Brain microvascular endothelial cell (primary cell): ENCODE measurements around the gene SLC25A33.

Experiments
- DNase-seq: peaks from one replicate; pipeline ENCODE4 v3.0.0-alpha.2; 2020
- H3K27ac ChIP-seq: fragments of 250-450 bp; sonication (Bioruptor Pico); 2 replicates; pipeline ENCODE4 v1.5.1; 2020; ENCODE audit warnings: mild to moderate bottlenecking, moderate library complexity
- H3K27me3 ChIP-seq: fragments of 250-450 bp; sonication (Bioruptor Pico); replicated peaks from 2 replicates; pipeline ENCODE4 v1.5.1; 2020; ENCODE audit warnings: mild to moderate bottlenecking
- H3K36me3 ChIP-seq: fragments of 250-450 bp; sonication (Bioruptor Pico); replicated peaks from 2 replicates; pipeline ENCODE4 v1.5.1; 2020; ENCODE audit warnings: mild to moderate bottlenecking
- H3K4me3 ChIP-seq: 2 replicates; pipeline ENCODE4 v1.5.1; 2011; ENCODE audit warnings: low read depth, mild to moderate bottlenecking, control low read depth, low read length, moderate library complexity
- in situ Hi-C: cut with HindIII; loops from 2 replicates; pipeline ENCODE4 v1.10.0; 2017; ENCODE audit warnings: low sequenced_read_pairs, low pct_ligation_motif_present
- TF ChIP-seq, protein P1 (sequence below): IDR thresholded peaks from 2 replicates; pipeline ENCODE4 v1.5.1; 2011; ENCODE audit warnings: low read depth, mild to moderate bottlenecking, moderate library complexity, low read length, control low read depth, inconsistent platforms; ENCODE audit errors: missing control alignments

Gene SLC25A33

GRCh38 chr1:9518454-9518998 lies 20.7 kb upstream of the SLC25A33 start:
- no peaks in the 10 kb centered on the region for H3K36me3 ChIP-seq
- DNase-seq = no peak
- H3K27me3 ChIP-seq = no peaks in the 10 kb centered on the region
- H3K4me3 ChIP-seq = no peak overlapping the region
- TF ChIP-seq, protein P1, sequence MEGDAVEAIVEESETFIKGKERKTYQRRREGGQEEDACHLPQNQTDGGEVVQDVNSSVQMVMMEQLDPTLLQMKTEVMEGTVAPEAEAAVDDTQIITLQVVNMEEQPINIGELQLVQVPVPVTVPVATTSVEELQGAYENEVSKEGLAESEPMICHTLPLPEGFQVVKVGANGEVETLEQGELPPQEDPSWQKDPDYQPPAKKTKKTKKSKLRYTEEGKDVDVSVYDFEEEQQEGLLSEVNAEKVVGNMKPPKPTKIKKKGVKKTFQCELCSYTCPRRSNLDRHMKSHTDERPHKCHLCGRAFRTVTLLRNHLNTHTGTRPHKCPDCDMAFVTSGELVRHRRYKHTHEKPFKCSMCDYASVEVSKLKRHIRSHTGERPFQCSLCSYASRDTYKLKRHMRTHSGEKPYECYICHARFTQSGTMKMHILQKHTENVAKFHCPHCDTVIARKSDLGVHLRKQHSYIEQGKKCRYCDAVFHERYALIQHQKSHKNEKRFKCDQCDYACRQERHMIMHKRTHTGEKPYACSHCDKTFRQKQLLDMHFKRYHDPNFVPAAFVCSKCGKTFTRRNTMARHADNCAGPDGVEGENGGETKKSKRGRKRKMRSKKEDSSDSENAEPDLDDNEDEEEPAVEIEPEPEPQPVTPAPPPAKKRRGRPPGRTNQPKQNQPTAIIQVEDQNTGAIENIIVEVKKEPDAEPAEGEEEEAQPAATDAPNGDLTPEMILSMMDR = no peak
- H3K27ac ChIP-seq = no peak overlapping the region
- in situ Hi-C loops = no loop called here

GRCh38 chr1:9520411-9520810 lies 18.9 kb upstream of the SLC25A33 start:
- in situ Hi-C loops = no loop called here
- H3K4me3 ChIP-seq = no peak overlapping the region
- H3K27ac ChIP-seq = no peak overlapping the region
- no peaks in the 10 kb centered on the region for H3K27me3 ChIP-seq
- TF ChIP-seq, protein P1 = no peak
- DNase-seq = no peak
- H3K36me3 ChIP-seq = no peaks in the 10 kb centered on the region

DNA sequence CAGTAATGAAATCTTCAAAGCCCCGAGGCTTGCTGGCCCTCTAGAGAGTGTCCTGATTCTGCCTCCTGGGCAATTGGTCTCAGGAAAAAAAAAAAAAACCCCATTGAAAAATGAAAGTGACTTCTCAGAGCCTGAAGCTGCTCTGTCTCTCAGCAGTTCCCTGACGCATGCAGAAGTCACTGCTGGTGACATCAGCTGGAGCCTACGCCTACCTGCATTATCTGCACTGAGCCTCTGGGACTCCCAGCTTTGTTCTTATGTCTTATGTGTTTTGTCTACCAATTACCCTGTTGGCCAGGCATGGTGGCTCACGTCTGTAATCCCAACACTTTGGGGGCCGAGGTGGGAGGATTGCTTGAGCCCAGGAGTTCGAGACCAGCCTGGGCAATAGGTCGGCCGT lies 10.1 kb upstream of the SLC25A33 start:
- TF ChIP-seq, protein P1 = no peak
- Histone ChIP-seq H3K27ac (no peak overlapping the region), H3K27me3 (no peaks in the 10 kb centered on the region), H3K36me3 (no peaks in the 10 kb centered on the region), H3K4me3 (no peak overlapping the region)
- in situ Hi-C loops = no loop called here
- peak; percentile 29 for DNase-seq

- no peak for DNase-seq
- TF ChIP-seq, protein P1 = no peak
- H3K27ac ChIP-seq = no peak overlapping the region
- no peak overlapping the region for H3K4me3 ChIP-seq
- no peaks in the 10 kb centered on the region for H3K27me3 ChIP-seq
- in situ Hi-C loops = no loop called here
- H3K36me3 ChIP-seq = no peaks in the 10 kb centered on the region
Measured at GRCh38 chr1:9530320-9530719, 8.9 kb upstream of the SLC25A33 start.

DNA sequence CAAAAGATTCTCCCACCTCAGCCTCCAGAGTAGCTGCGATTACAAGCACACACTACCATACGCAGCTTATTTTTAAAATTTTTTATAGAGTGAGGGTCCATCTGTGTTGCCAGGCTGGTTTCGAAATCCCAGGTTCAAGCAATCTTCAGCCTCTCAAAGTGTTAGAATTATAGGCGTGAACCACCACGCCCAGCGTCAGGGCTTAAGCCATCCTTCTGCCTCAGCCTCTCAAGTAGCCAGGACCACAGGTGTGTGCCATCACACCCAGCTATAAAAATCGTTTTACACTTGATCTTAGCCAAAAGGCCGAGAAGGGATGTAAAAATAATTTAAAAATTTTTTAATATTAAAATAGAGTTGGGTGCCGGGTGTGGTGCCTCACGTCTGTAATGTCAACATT lies 4.3 kb upstream of the SLC25A33 start:
- TF ChIP-seq, protein P1 = no peak
- Histone ChIP-seq H3K36me3 (no peaks in the 10 kb centered on the region), H3K27ac (no peak overlapping the region), H3K27me3 (no peaks in the 10 kb centered on the region), H3K4me3 (no peak overlapping the region)
- in situ Hi-C loops = no loop called here
- no peak for DNase-seq

- TF ChIP-seq, protein P1 = no peak
- Histone ChIP-seq H3K27ac (no peak overlapping the region), H3K36me3 (no peaks in the 10 kb centered on the region), H3K4me3 (no peak overlapping the region), H3K27me3 (no peaks in the 10 kb centered on the region)
- no peak for DNase-seq
- in situ Hi-C loops = no loop called here
Measured at GRCh38 chr1:9536301-9536700, 3.0 kb upstream of the SLC25A33 start.
